Measurements from ENCODE around the gene RHEBL1. TPM values are rescaled to one million over a fixed set of nuclear protein-coding genes. Genes with fewer than 3 reads are reported as not detected.

RHEBL1 gene
- total RNA-seq, 2 donors from 2014 or later = 12.7 to 19.7 TPM

DNA sequence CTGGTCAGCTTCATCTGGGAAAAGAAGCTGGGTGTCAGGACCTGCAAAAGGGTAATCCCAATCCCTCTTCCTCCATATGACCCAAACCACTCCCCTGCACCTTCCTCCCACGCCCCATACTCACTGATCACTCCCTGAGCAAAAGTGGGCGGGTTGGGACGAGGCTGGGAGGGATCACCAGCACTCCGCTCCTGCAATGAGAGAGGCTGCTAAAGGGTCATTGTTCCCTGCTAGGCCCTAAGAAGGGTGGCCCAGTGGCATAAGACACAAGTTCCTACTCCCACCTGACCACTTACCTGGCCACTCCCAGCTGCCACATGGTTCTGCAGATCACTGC, 35.5 kb downstream of the RHEBL1 start:
- Mint-ChIP-seq H3K36me3 (peaks cover 0 to 9% of the 10 kb centered on the region in 2 donors), H3K9me3 (no peaks in the 10 kb centered on the region), H3K27ac (peak overlapping the region in 1 of 2 donors; percentile 77)
- DNase-seq (ENCODE audit: low spot score in 2 of 2) (no peak), ATAC-seq (no peak)

DNA sequence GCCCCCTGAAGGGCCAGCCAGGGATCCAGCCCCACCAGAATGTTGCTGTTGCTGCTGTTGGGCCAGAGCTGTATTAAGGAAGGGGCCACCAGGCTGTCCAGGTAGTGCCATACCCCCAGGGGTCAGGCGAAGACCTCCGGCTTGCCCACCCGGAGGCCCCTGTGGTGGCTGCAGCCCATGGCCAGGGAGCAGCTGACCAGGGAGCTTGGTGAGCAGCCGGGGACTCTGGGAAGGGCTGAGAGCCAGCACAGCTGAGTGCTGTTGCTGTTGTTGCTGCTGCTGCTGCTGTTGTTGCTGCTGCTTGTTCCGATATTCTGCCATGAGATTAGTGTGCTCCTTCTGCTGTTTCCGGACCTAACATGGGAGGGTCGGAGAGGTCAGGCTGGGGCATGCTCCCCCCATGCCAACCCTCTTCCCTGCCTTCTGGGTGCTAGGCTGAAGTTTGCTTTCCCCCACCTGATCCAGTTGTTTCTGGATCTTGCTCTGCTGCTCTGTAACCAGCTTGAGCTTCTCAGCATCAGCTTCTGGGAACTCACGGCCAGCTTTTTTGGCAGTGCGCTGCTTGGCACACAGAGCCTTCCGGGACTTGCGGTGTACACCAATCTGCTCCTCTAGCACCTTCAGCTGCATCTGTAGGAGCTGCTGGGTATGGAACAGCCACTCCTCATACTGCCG, 36.0 kb downstream of the RHEBL1 start:
- no peak for DNase-seq (ENCODE audit: low spot score in 2 of 2)
- Mint-ChIP-seq H3K9me3 (no peaks in the 10 kb centered on the region), H3K27ac (peak overlapping the region in 1 of 2 donors; percentile 47), H3K36me3 (peaks cover 0 to 9% of the 10 kb centered on the region in 2 donors)
- ATAC-seq = no peak

DNA sequence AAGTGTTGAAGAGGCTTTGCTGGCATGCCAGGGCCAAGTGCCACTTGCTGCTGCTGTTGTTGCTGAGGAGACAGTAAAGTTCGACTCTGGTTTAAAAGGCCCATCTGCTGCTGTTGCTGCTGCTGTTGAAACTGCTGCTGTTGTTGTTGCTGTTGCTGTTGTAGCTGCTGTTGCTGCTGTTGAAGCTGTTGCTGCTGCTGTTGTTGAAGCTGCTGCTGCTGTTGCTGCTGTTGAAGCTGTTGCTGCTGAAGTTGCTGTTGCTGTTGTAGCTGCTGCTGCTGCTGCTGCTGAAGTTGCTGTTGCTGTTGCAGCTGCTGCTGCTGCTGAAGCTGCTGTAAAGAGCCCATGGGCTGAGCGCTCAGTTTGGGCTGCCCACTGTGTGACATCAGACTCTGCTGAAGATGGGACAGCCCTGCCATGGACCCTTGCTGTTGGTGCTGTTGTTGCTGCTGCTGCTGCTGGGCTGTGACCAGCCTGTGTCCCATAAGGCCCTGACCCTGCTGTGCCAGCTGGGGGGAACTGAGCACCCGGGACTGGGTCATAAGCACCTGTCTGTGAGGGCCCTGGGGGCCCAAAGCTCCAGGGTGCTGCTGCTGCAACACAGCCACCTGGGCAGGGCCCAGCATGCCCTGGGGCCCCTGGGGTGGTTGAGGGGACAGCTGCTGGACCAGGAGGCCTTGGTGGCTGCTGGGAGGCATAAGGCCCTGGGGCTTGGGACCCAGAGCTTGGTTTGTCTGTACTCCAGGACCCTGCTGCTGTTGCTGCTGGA, 36.9 kb downstream of the RHEBL1 start:
- H3K36me3 Mint-ChIP-seq = peaks cover under 1 to 18% of the 10 kb centered on the region in 2 donors
- peak overlapping the region in 1 of 2 donors; percentile 17 for H3K27ac Mint-ChIP-seq
- ATAC-seq = peak in 1 of 2 donors; percentile 8
- H3K9me3 Mint-ChIP-seq = no peaks in the 10 kb centered on the region
- DNase-seq (ENCODE audit: low spot score in 2 of 2) = no peak

DNA sequence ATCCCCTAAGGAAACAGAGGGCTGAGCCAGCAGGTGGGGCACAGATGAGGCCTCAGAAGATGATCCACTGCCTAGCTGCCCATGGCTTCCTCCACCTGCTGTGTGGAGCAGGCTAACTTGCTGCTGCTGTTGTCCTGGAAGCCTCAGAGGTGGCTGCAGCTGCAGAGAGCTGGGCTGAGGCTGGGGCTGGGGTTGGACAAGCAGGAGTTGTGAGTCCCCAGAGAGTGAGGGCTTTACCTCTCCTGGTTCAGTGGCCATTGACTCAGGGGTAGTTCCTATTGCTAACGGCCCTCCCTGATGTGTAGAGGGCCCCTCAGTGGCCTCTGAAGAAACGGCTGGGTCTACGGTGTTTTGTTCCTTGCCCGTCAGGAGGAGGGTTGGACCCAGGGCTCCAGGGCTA, 37.5 kb downstream of the RHEBL1 start:
- Mint-ChIP-seq H3K27ac (no peak overlapping the region), H3K36me3 (peaks cover 7 to 21% of the 10 kb centered on the region in 2 donors), H3K9me3 (no peaks in the 10 kb centered on the region)
- ATAC-seq (no peak), DNase-seq (ENCODE audit: low spot score in 2 of 2) (peak in 1 of 2 donors; percentile 40)

DNA sequence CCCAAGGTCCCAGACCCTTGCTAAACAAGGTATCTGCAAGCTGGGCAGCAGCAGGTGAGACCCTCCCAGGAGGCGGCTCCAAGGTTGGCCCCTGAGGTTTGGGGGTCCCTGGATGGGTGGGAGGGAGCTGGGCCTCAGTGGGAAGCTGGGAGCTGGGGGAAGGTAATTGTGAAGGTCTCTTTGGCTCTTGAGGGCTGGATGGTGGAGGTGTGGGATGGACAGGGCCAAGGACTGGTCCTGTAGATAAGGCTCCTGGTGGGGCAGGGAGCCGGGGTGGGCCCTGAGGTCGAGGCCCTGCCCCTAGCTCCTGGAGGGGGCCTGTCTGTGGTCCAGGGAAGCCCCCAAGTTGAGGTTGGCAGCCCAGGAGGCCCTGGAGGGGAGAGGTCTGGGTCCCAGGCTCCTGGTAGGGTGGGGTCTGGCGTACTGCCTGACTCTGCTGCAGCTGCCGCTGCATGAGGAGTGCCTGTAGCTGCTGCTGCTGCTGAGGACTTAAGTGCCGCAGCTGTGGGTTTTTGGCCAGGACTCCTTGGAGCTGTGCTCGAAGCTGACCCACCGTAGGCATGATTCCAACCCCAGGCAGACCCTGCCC, 38.1 kb downstream of the RHEBL1 start:
- peak in 1 of 2 donors; percentile 49 for DNase-seq (ENCODE audit: low spot score in 2 of 2)
- Mint-ChIP-seq H3K36me3 (peaks cover 7 to 21% of the 10 kb centered on the region in 2 donors), H3K9me3 (no peaks in the 10 kb centered on the region), H3K27ac (peak overlapping the region in 1 of 2 donors; percentile 54)
- no peak for ATAC-seq

DNA sequence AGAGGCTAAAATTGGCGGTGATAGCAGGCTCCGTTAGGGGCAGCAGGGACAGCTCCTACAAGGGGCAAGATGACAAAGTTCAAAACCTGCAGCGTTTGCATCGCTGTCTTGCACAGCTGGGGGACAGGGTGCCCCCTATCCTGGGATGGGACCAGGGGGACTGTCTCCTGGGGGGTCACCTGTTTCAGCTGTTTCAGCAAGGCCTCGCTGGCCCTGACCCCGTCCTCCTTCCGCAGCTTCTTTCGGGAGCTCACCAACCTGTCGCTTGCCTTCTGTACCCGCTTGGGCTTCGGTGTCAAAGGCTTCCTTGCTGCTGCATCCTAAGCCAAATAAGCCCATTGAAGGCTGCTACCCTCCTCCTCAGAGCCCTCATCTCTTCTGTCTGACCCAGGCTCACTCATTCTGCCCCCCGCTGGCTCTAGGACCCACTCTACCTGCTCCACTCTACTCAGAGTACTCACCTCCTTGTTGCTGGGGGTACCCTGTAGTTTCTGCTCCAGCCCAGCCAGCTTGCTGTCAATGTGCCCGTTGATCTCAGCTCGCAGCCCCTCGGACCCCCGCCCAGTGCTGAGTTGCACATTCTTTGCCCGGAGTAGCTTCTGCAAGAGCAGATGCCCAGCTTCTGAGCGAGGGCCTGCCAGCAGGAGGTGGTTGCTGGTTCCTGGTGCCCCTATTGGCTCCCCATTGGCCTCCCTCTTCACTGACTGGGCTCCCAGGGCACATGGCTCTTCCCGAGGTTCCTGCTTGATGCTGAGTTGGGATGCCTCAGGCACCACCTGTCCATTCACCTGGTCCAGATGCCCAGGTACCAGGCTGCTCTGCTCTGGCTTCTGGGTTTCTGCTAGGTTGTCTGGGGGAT, 38.8 kb downstream of the RHEBL1 start:
- Mint-ChIP-seq H3K36me3 (peaks cover 9 to 21% of the 10 kb centered on the region in 2 donors), H3K9me3 (no peaks in the 10 kb centered on the region), H3K27ac (peak overlapping the region in 1 of 2 donors; percentile 54)
- ATAC-seq (no peak), DNase-seq (ENCODE audit: low spot score in 2 of 2) (peak in 1 of 2 donors; percentile 53)

DNA sequence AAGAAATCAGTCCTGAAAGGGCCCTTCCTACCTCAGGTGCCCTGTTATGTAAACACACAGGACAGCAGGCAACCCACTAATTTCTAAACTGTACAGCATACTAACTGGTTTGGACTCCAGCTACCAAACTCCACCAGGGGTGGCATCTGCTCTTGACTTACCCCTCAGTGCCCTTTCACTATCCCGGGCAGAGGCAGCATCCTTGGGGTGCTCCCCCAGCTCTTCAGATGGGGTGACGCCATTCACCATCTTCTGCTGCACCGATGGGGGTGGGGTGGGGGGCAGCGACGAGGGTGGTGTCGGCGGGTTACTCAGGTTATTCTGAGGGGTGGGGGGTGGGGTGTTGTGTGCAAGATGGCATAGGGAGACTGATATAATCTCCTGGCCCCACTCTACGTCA, 39.7 kb downstream of the RHEBL1 start:
- no peaks in the 10 kb centered on the region for H3K9me3 Mint-ChIP-seq
- ATAC-seq = no peak
- peak overlapping the region in 1 of 2 donors; percentile 4 for H3K27ac Mint-ChIP-seq
- no peak for DNase-seq (ENCODE audit: low spot score in 2 of 2)
- peaks cover 13 to 21% of the 10 kb centered on the region in 2 donors for H3K36me3 Mint-ChIP-seq

DNA sequence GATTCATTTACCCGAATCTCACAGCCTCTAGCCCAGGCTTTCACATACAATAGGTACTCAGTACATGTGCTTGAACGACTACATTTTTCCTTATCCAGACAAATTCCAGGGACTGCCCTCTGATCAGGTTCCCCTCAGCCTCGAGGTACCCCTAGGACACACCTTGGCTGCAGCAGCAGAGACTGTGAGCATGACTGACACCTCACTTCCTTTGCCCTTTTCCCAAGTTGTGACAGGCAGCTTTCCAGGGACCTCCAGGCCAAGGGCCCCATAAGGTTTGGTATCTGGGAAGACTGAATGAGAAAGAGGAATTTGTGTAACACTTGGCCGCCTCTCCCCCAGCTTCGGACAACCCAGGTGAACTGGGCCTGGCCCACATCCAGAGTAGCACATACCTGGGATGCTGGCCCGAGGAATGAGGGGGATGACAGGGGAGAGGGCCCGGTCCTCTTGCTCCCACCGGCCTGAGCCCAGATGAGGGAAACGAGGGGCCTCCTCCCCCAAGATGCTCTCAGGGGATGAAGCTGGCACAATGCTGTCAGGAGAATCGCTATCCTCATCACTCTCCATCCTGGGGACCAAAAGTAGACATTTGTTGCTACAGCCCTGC, 41.0 kb downstream of the RHEBL1 start:
- ATAC-seq = no peak
- peak in 1 of 2 donors; percentile 54 for DNase-seq (ENCODE audit: low spot score in 2 of 2)
- H3K36me3 Mint-ChIP-seq = peaks cover 13 to 21% of the 10 kb centered on the region in 2 donors
- H3K9me3 Mint-ChIP-seq = no peaks in the 10 kb centered on the region
- peak overlapping the region in 1 of 2 donors; percentile 57 for H3K27ac Mint-ChIP-seq

DNA sequence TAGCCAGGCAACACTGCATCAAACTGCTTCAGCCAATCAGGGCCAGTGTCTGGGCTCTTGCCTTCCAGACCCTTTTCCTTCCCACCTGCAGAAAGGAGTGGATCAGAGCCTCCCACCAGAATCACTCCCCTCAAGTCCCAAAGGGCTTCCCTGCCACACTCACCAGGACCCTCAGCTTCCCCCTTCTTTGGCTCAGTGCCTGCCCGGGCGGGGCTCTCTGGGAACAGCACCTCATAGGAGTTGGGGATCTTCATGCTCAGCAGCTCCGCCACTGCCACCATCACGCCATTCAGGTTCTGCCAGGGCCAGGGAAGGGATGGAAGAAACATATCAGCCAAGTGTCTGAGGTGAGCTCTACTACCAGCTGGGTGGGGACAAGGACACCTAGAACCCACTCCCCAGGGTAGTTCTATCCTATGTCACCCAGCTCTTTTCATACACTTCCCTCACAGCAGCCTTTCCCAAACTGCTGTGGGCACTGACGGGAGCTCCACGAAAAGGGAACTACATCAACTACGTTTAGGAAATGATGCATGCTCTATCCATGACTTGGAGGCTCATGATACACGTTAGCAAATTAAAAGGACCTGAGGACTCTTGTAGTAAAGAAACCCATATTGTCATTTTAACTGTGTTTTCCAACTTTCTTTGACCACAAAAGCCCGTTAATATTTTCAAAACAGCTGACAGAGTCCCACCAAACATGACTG, 41.8 kb downstream of the RHEBL1 start:
- ATAC-seq (no peak), DNase-seq (ENCODE audit: low spot score in 2 of 2) (peak in 1 of 2 donors; percentile 51)
- H3K36me3 Mint-ChIP-seq = peaks cover 13 to 21% of the 10 kb centered on the region in 2 donors
- peak overlapping the region; percentile 57 to 88 for H3K27ac Mint-ChIP-seq
- H3K9me3 Mint-ChIP-seq = no peaks in the 10 kb centered on the region

DNA sequence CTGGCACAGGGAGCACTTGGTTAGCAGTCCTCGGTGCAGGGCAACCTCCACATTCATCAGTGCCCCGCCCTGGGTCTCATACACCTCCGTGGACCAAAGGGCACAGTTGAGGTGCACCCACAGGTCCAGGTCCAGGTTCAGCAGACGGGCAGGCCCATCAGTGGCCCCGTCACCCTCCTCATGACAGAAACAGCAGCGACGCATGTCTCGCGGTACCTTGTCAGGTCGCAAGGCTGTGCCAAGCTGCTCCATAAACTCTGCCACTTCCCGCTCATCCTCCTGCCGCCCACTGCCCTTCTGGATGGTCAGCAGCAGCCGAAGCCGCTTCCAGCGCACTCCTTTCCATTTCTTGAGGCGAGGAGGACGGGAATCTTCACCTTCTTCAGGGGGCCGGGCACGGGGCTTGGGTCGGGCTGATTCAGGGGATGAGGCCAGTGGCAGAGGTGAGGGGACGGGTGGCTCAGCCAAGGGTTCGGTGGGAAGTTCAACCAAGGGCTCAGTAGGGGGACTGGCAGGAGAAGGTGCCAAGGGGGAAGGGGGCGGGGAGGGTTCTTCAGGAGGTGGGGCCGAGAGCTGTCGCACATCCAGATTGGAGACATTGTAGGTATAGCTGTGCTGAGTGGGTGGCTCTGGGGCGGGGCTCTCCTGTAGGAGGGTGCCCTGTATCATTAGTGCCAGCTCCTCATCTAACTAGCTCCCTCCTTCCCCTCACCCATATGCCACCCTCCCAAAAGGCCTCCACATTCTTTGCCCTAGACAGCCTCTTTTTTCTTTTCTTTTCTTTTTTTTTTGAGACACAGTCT, 42.9 kb downstream of the RHEBL1 start:
- H3K27ac Mint-ChIP-seq = peak overlapping the region; percentile 57 to 88
- DNase-seq (ENCODE audit: low spot score in 2 of 2) = peak in 1 of 2 donors; percentile 52
- no peaks in the 10 kb centered on the region for H3K9me3 Mint-ChIP-seq
- H3K36me3 Mint-ChIP-seq = peaks cover 13 to 17% of the 10 kb centered on the region in 2 donors
- no peak for ATAC-seq

DNA sequence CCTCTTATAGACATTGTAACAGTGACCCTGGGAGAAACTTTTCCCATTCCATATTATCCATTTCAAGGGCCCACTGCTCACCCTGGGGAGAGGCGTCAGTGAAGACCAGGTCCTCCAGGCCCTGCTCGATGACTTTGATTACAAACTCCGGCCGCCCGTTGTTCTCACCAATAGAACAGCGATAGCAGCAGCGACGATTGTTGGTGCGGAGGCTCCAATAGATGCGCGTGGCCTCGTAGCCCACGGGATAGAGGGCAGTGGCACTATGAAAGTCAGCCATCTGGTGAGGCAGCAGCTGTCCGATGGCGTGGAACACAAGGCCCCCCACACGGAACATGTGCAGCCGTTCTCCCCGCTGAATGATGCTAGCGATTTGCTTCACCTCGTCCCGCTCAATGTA, 43.7 kb downstream of the RHEBL1 start:
- peak overlapping the region in 1 of 2 donors; percentile 22 for H3K27ac Mint-ChIP-seq
- peaks cover 13 to 14% of the 10 kb centered on the region in 2 donors for H3K36me3 Mint-ChIP-seq
- H3K9me3 Mint-ChIP-seq = no peaks in the 10 kb centered on the region
- ATAC-seq = no peak
- DNase-seq (ENCODE audit: low spot score in 2 of 2) = peak in 1 of 2 donors; percentile 46

DNA sequence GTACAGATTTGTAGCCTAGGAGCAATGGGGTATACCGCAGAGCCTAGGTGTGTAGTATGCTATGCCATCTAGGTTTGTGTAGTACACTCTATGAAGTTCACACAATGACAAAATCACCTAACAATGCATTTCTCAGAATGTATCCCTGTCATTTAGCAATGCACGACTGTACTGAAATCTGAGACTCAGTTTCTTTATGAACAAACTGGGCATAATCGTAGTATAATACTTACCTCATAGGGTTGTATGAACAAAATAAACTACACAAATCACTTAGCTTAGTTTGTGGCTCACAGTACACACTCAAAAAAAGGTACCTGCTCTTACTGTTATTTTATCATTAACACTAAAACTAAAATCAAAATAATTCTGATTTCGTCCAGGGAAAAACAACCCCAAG, 44.3 kb downstream of the RHEBL1 start:
- H3K27ac Mint-ChIP-seq = no peak overlapping the region
- peaks cover 12 to 13% of the 10 kb centered on the region in 2 donors for H3K36me3 Mint-ChIP-seq
- peak in 1 of 2 donors; percentile 53 for ATAC-seq

DNA sequence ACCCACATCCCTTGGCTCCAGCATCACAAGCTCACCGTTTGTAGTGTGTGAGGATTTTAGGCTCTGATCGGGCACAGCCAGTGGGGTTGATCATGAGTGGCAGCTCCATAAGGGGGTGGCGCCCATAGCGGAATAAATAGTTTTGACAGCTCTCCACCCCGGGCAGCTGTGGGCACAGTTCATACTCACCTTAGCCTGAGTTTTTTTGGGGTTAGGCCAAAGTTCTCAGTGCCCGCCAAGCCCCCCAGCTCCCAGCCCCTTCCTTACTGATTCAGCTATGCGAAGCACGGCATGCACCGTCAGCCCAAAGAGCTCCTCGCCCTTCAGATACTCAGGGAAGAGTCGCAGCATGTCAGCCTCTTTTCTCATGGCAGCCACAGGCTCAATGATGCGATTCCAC, 45.2 kb downstream of the RHEBL1 start:
- H3K27ac Mint-ChIP-seq = peak overlapping the region in 1 of 2 donors; percentile 44
- no peaks in the 10 kb centered on the region for H3K9me3 Mint-ChIP-seq

More for the DNA sequence above, 44.3 kb downstream of the RHEBL1 start:
- no peak for DNase-seq (ENCODE audit: low spot score in 2 of 2)
- no peaks in the 10 kb centered on the region for H3K9me3 Mint-ChIP-seq

DNA sequence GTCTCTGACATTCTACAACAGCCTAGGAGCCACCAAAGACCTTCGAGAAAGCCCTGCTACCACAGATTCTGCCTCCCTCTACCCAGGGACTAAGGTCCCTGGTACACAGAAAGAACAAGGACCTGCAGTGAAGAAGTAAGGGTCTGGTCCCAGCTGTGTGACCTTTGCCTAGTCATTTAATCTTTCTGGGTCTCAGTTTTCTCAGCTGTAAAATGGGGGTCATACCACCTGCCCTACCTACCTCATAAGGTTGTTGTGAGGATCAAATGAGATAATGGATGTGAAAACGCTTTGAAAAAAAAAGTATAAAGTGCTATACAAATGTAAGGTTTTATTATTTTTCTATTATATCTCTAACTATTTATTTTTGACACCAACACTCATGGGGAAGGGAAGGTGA, 46.0 kb downstream of the RHEBL1 start:
- DNase-seq (ENCODE audit: low spot score in 2 of 2) = no peak
- Mint-ChIP-seq H3K36me3 (peaks cover 12 to 16% of the 10 kb centered on the region in 2 donors), H3K27ac (peak overlapping the region in 1 of 2 donors; percentile 76), H3K9me3 (no peaks in the 10 kb centered on the region)
- no peak for ATAC-seq

More for the DNA sequence above, 45.2 kb downstream of the RHEBL1 start:
- DNase-seq (ENCODE audit: low spot score in 2 of 2) (no peak), ATAC-seq (no peak)
- H3K36me3 Mint-ChIP-seq = peaks cover 12 to 13% of the 10 kb centered on the region in 2 donors

Data from activated naive CD4-positive, alpha-beta T cell treated with anti-CD3 and anti-CD28 coated beads, Interleukin-2, amount 50 U/mL, for 72 hours (primary cell).